ENCODE measurements around the gene NR2F2.

Gene NR2F2

DNA sequence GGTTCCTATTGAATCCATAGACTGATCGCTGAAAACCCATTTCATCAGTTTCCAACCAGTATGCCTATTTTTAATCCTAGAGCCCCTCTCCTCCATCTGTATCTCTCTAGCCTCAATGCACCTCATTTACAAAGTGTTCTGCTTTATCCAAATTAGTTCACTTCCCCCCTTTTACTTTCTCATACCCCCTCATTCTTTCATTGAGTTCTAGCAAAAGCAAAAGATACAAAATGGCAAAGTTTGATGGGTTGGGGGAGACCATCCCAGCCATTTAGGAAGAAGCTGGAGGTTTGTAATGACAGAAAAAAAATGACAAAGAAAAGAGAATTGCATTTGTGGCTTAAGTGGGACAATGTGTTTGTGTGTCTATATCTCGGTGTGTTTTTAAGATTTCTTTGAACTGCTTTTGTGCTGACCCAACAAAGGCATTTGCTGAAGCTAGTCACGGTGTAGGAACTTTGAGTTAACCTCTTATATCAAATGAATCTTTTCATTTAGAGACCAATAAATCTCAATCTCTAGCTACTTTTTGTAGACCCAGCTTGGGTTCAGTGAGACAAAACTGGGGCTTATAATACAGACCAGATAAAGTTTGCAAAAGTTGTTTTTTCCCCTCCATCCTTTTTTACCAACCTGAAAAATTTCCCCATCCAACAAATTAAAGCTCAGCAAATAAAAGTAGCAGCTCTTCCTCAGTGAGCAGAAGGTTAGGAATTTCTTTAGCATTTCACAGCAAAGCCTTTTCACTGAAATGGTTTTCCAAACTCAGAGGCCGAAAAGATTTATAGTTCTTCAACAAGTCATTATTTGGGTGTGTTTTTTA is 18.7 kb downstream of the NR2F2 start:
- H3K4me1 Mint-ChIP-seq: no peaks in the 10 kb centered on the region
- H3K27ac Mint-ChIP-seq: no peak overlapping the region
- ATAC-seq (no peak), DNase-seq (no peak)
- H3K9me3 Mint-ChIP-seq: no peaks in the 10 kb centered on the region
- peaks cover 90% of the 10 kb centered on the region for H3K27me3 Mint-ChIP-seq
- H3K36me3 Mint-ChIP-seq (ENCODE audit: low read depth): no peaks in the 10 kb centered on the region
- no peak overlapping the region for H3K4me3 Mint-ChIP-seq

DNA sequence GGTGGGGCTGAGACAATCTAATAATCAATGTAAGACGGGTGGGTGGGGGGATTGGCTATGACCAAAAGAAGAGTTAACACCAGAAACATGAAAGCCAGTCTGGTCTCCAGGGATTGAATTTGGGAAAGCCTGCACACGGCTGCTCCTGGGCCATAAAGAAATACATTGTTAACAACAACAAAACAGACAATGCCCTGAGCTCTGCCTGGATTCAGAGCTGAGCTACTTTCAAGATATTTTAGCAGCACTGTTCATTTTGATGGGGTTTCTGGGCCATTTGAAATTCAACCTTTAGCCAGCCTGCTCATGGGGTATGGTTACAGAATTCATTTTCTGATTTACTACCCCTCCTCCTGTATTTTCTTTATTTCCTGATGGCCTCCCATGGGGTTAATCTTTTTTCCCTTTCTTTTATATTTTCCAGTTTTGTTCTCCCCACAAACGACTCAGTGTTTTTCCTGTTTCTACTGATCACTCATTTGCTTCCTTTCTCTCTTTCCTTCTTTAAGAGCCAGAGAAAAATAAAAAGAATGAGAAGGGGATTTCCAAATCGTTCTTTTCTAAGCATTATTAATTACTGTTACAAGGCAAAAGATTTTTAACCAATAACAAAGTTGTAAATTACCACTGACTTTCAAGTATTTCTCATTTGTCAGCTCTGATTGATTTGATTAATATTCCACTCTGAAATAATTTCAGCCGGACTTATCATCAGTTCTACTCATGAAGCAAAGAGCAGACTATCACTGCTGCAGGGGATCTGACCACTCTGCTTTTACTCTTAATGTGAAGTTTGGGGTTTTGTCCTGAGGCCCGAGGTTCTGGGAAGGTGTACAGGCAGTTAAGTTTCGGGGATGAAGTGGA is 19.6 kb downstream of the NR2F2 start:
- DNase-seq (no peak), ATAC-seq (no peak)
- H3K4me1 Mint-ChIP-seq: no peaks in the 10 kb centered on the region
- H3K27ac Mint-ChIP-seq: no peak overlapping the region
- H3K4me3 Mint-ChIP-seq: no peak overlapping the region
- H3K27me3 Mint-ChIP-seq: peaks cover 82% of the 10 kb centered on the region
- H3K9me3 Mint-ChIP-seq: no peaks in the 10 kb centered on the region
- no peaks in the 10 kb centered on the region for H3K36me3 Mint-ChIP-seq (ENCODE audit: low read depth)

DNA sequence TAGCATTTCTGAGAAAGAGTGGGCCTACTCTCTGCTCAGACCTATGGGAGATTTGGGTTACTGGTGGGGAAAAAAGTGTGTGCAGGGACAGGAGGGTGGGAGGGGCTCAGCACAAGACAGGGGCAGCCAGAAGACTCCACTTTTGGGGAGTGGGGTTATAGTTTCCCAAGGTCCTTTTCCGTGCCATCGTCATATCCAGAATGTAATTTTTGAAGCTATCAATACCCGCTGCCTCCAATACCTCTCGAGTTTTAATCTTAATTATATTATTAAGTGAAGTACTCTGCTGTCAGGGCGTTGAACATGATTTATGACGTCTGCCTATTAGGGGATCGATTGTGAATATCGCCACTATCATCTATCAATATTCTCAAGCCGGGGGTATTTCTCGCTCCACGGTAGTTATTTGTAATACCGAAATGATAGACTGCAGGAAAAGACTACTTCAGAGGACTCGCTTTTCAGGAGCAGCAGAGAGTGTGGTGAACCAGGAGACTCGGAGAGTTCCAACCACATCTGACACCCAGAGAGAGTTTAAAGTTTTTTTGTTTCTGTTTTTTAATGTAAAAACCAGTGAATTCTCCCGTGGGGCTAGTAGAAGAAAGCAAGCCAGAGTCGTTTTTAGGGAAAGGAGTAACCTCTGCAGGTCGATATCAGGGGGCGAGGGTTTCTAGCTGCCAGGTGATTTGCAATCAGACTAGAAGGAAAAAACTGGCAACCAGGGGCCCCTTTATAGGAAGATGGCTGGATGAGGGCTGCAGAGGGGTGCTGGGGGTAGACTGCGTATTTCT is 20.6 kb downstream of the NR2F2 start:
- Mint-ChIP-seq H3K27me3 (peaks cover 72% of the 10 kb centered on the region), H3K4me1 (peaks cover 2% of the 10 kb centered on the region), H3K36me3 (ENCODE audit: low read depth) (no peaks in the 10 kb centered on the region), H3K9me3 (no peaks in the 10 kb centered on the region), H3K27ac (no peak overlapping the region), H3K4me3 (no peak overlapping the region)
- DNase-seq (no peak), ATAC-seq (no peak)

DNA sequence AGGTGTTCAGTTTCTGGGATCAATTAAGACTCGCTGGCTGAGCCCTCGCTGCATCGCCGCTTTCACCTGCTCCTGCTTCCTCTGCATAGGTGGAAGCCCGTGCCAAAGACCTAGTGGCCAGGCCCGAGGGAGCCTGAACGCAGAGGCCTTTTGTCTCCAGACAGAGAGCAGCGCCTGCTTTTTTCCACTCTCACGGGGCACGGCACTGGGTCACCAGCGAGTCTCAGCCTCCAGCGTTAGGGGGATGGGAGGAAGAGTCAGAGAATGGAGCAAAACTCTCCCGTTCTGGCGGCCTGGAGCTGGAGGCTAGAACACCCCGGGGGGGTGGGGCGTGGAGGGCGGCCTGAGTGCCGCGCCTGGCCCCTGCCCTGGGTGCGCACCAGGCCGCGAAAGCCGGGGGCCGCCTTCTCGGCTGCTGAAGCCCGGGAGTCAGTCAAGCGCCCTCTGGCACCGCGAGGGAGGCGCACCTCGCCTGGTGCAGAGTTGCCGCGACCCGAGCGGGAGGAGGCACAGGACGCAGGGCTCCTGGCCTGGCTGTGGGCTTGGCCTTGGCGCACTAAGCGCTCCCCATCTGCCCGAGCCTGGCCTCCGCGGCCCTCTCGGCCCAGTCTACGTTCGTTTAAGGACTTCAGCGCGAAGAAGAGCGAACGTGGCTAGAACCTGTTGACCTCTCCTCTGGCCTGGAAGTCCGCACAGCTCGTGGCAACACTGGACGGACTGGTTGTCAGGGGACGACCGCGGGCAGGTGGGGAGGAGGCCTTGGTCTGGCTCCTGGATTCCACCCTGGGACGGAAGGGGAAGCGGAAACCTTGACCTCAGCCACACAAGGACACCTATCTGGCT is 21.5 kb downstream of the NR2F2 start:
- H3K27ac Mint-ChIP-seq: no peak overlapping the region

DNA sequence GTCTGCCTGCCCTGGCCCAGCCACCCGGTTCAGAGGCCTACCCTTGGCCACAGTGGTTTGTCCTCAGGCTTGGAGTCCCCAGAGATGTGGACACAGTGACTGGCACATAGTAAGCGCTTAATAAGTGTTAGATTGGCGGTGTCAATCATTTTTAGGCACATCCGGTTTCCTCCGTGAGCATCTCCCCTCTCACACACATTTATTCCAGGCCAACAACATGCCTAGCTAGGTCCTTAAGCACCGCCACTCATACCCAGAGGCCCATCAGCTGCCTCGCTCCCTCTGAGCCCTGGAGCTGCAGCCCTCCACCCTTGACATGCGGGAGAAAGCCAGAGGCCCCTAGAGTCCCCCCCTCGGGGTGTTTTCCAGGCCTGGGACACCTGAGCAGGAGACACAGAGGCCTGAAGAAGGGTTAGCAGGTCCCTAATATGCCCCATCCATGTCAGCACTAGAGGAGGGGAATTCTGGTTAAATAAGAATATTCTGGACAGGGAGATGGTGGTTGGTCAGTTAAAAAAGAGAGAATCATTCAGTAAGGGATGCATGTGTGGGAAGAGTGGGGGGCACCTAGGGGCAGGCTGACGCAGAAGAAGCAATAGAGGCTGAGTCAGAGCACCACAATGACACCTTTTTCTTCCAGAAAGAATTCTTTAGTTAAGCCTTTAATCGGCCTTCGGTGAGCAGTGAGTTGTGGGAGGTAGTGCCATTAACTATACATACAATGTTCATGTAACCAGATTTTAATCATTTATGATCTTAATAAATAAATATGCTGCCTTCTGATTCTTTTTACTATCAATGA is 22.3 kb downstream of the NR2F2 start:
- peaks cover 60% of the 10 kb centered on the region for H3K27me3 Mint-ChIP-seq
- no peaks in the 10 kb centered on the region for H3K36me3 Mint-ChIP-seq (ENCODE audit: low read depth)
- no peaks in the 10 kb centered on the region for H3K9me3 Mint-ChIP-seq
- no peak overlapping the region for H3K27ac Mint-ChIP-seq
- DNase-seq: no peak
- ATAC-seq: no peak
- H3K4me3 Mint-ChIP-seq: no peak overlapping the region
- peaks cover 15% of the 10 kb centered on the region for H3K4me1 Mint-ChIP-seq

More for the DNA sequence above, 21.5 kb downstream of the NR2F2 start:
- ATAC-seq (no peak), DNase-seq (no peak)
- H3K36me3 Mint-ChIP-seq (ENCODE audit: low read depth): no peaks in the 10 kb centered on the region
- H3K27me3 Mint-ChIP-seq: peaks cover 63% of the 10 kb centered on the region
- peaks cover 10% of the 10 kb centered on the region for H3K4me1 Mint-ChIP-seq
- no peak overlapping the region for H3K4me3 Mint-ChIP-seq
- H3K9me3 Mint-ChIP-seq: no peaks in the 10 kb centered on the region

DNA sequence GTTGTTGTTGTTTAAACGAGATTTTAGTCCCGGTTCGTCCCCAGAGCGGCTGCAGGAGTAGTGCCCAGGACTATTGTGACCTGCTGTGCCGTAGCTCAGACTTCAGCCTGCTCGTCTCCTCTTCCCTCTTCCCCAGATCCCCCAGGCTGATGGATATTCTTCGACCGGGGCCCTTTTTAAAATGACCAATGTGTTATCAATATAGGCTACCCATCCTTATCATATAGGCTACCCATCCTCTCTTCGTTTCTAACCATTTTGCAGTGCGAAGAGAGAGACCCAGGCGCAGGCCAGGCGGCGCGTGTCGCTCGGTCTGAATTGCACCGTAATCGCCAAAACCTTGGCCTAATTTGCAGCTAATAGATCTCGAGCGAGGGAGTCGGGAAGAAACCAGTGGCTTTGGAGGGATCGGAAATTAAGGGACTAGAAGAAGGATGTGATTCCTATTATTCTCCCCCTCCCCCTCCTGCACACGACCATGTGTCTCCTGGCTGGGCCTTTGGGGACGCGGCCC is 23.0 kb downstream of the NR2F2 start:
- Mint-ChIP-seq H3K27ac (no peak overlapping the region), H3K9me3 (no peaks in the 10 kb centered on the region), H3K27me3 (peaks cover 60% of the 10 kb centered on the region), H3K36me3 (ENCODE audit: low read depth) (no peaks in the 10 kb centered on the region), H3K4me3 (no peak overlapping the region), H3K4me1 (peaks cover 21% of the 10 kb centered on the region)
- no peak for ATAC-seq
- no peak for DNase-seq

DNA sequence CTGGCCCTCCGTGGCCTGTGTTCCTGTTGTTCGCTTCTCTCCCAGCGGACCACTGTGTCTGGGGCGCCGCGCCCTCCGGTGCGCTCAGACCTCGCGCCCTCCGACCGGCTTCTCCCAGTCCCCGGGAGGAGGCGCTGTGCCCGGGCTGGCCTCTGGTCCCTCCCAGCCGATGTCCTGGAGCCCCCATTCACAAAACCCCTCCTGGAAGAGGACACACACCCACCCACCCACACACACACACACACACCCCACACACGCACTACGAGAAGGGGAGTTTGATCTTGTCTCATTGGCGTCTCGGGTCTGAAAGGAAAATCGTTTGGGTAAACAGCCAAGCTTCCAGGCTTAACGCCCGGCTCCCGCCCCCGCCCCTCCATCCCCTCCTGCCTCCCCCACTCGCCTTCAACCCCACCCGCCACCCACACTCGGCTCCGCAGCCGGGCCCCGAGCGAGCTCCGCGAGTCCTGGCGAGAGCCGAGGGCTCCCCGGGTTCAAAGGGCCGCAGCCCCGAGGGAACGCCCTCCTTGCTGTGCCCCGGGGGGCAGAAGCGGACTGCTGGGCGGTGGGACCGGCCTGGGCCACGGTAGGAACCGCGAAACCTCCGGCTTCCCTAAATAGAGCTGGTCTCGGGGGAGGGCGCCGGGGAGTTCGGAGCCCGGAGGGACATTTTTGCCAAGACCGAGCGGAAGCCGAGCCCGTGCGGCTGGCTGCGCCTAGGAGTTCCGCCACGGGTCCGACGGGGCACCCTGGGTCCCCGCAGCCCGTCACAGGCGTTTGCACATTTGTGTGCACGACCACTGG is 23.6 kb downstream of the NR2F2 start:
- H3K36me3 Mint-ChIP-seq (ENCODE audit: low read depth): no peaks in the 10 kb centered on the region
- H3K4me1 Mint-ChIP-seq: peaks cover 23% of the 10 kb centered on the region
- no peak for ATAC-seq
- H3K9me3 Mint-ChIP-seq: no peaks in the 10 kb centered on the region
- peaks cover 60% of the 10 kb centered on the region for H3K27me3 Mint-ChIP-seq
- DNase-seq: no peak
- H3K27ac Mint-ChIP-seq: no peak overlapping the region
- no peak overlapping the region for H3K4me3 Mint-ChIP-seq

DNA sequence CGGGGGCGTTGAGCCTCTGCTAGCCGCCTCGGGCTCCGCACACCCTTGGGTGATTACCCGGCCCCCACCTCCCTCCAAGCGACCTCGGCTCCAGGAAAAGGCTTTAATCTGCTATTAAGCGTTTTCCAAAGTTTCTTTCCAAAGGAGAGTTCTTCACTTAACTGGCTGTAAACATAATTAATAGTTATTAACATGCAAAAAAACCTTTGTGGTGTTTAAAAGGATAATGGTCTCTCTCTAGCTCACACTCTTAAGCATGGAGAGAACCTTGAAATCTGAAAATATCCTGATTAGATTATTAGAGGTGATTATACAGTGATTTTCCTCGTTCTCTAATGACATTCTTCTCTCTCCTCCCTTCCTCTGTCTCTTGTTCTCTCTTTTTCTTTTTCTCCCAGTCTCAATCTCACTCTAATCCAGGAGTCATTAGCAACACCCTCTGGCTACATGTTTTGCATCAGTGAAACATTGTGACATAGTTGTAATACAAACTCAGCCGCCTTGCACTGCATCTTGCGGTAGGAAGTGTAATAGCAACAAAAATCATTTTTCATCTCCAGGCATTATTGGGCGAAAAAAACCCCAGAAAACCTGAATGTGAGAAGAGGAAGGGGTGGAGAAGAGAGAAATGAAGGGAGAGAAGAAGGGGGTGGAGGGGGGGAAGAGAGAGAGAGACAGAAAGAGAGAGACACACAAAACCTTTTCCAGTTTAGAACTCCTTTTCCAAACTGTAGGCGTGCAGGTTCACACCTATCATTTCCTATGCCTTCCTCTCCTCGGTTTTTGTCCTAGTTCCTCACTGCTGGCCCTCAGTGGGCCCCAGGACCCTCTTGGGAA is 24.4 kb downstream of the NR2F2 start:
- Mint-ChIP-seq H3K27me3 (peaks cover 60% of the 10 kb centered on the region), H3K9me3 (no peaks in the 10 kb centered on the region), H3K4me3 (no peak overlapping the region), H3K36me3 (ENCODE audit: low read depth) (no peaks in the 10 kb centered on the region), H3K4me1 (peaks cover 23% of the 10 kb centered on the region), H3K27ac (no peak overlapping the region)
- no peak for ATAC-seq
- DNase-seq: no peak

DNA sequence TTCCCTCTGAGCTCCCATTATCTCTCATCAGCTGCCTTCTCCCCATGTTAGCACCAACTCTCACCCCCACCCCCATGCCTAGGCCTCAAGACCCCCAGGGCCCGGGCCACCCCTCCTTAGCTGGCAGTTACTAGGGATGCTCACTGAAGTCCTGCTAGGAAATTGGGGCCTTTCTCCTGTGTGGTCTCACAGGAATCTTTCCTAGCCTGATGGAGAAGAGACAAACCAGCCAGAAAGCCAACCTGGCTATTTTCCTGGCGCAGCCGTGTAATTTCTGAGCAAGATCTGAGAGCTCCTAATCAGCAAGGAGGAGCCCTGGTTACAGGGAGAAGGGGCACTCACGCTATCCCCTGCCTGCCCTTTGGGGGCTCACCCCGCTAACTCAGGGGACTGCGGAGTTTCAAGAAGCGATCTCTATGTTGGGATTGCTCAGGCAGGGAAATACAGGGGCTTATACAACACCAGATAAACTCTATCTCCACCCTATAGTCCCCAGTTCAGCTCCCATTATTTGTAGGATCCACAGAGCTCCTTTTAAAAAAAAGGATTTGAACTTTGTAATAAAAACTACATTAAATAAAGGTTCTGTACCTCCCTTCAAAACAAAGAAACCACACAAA is 25.2 kb downstream of the NR2F2 start:
- peaks cover 54% of the 10 kb centered on the region for H3K27me3 Mint-ChIP-seq
- no peak overlapping the region for H3K27ac Mint-ChIP-seq
- no peaks in the 10 kb centered on the region for H3K36me3 Mint-ChIP-seq (ENCODE audit: low read depth)
- DNase-seq: no peak
- ATAC-seq: no peak
- no peak overlapping the region for H3K4me3 Mint-ChIP-seq
- no peaks in the 10 kb centered on the region for H3K9me3 Mint-ChIP-seq
- peaks cover 23% of the 10 kb centered on the region for H3K4me1 Mint-ChIP-seq

DNA sequence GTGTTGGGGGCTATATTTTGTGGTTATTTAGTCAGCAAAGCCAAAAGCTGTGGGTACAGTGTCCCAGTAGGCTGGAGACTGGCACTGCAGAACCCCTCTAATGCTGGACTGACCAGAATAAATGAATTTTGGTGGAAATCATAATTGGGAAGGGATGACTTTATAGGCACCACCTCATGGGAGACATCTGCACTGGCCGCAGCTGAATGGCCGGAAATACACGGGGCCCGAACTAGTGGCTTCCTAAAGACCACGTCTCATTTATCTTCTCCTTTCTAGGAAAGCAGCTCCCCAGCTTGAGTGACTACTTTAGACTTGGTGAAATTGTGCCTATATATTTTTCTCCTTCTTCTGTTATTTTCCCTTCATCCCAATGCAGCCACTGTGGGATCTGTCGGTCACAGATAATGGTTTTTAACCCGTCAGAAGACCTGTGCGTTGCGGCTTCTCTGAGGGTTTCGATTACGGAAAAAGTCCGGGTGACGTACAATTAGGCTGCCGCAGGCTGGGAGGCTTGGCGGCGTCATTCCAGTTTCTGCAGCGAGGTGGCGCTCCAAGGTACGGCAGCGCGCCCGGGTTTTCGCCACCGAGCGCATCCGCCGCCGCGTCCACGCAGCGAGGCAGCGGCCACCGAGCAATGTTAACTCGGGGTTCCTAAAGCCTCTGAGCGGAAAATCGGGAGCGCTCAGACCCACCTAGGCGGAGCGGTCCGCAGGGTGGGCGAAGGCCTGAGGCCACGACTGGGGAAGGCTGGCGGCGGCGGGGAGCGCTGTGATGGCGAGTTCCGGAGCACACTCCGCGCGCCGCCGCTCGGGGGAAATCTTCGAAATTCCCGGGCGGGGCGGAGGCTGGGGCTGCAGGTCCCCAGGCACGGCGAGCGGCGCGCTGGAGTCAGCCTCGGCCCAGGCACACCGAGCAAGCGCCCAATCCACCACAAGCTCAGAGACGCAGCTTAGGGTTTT is 26.3 kb downstream of the NR2F2 start:
- peak; percentile 58 for ATAC-seq
- peak; percentile 85 for DNase-seq
- Mint-ChIP-seq H3K9me3 (no peaks in the 10 kb centered on the region), H3K4me3 (peak overlapping the region; percentile 76), H3K36me3 (ENCODE audit: low read depth) (no peaks in the 10 kb centered on the region), H3K27ac (no peak overlapping the region), H3K4me1 (peaks cover 23% of the 10 kb centered on the region), H3K27me3 (peaks cover 54% of the 10 kb centered on the region)

All from activated naive CD8-positive, alpha-beta T cell treated with anti-CD3 and anti-CD28 coated beads, Interleukin-2, amount 50 U/mL, for 24 hours (primary cell).